Neural cell (in vitro differentiated cells): ENCODE results near the gene LRP8. TPM values are rescaled to one million over a fixed set of nuclear protein-coding genes. Genes with fewer than 3 reads are reported as not detected.

Experiments used
- H2AFZ ChIP-seq: fragments of 200-600, 300-800 bp; sonication (generic), shearing (Covaris generic); 2 replicates; pipeline ENCODE4 v1.6.0; 2014; ENCODE audit warnings: low read depth, mild to moderate bottlenecking, antibody characterized with exemption, low read length, moderate library complexity
- H3F3A ChIP-seq: fragments of 200-600 bp; shearing (Covaris generic); 2 replicates; pipeline ENCODE4 v1.6.1; 2016; ENCODE audit warnings: mild to moderate bottlenecking, moderate library complexity, mixed read lengths, antibody characterized with exemption, low read length; ENCODE audit not compliant: insufficient read depth, poor library complexity, severe bottlenecking
- H3K27ac ChIP-seq: fragments of 200-600, 300-800 bp; sonication (generic), shearing (Covaris generic); 2 replicates; pipeline ENCODE4 v1.5.1; 2014; ENCODE audit warnings: mild to moderate bottlenecking, low read length, moderate library complexity
- H3K27me3 ChIP-seq: fragments of 300-800, 200-600 bp; sonication (generic), shearing (Covaris generic); 2 replicates; pipeline ENCODE4 v1.6.0; 2014; ENCODE audit warnings: mild to moderate bottlenecking, low read depth, low read length, moderate library complexity; ENCODE audit not compliant: insufficient read depth
- H3K36me3 ChIP-seq: fragments of 300-800, 200-600 bp; sonication (generic), shearing (Covaris generic); 2 replicates; pipeline ENCODE4 v1.5.1; 2014; ENCODE audit warnings: mild to moderate bottlenecking, antibody characterized with exemption, low read length, moderate library complexity; ENCODE audit not compliant: insufficient read depth
- H3K4me2 ChIP-seq: fragments of 300-800, 200-600 bp; sonication (generic), shearing (Covaris generic); 2 replicates; pipeline ENCODE4 v1.6.0; 2014; ENCODE audit warnings: mild to moderate bottlenecking, low read length
- H3K4me3 ChIP-seq: fragments of 300-800, 200-600 bp; sonication (generic), shearing (Covaris generic); 2 replicates; pipeline ENCODE4 v1.5.1; 2014; ENCODE audit warnings: mild to moderate bottlenecking, low read length, moderate library complexity
- H3K79me2 ChIP-seq: fragments of 200-600 bp; shearing (Covaris generic); replicated peaks from 2 replicates; pipeline ENCODE4 v1.6.0; 2014; ENCODE audit warnings: mild to moderate bottlenecking, low read length, moderate library complexity; ENCODE audit not compliant: insufficient read depth
- H3K9ac ChIP-seq: fragments of 300-800, 200-600 bp; sonication (generic), shearing (Covaris generic); 2 replicates; pipeline ENCODE4 v1.6.1; 2016; ENCODE audit warnings: mild to moderate bottlenecking, low read length, mixed read lengths
- H3K9me2 ChIP-seq: fragments of 200-600 bp; shearing (Covaris generic); 2 replicates; pipeline ENCODE4 v1.6.1; 2016; ENCODE audit warnings: mild to moderate bottlenecking, low read length, mixed read lengths; ENCODE audit not compliant: insufficient read depth
- H3K9me3 ChIP-seq: fragments of 200-600, 300-800 bp; sonication (generic), shearing (Covaris generic); 2 replicates; pipeline ENCODE4 v1.6.1; 2016; ENCODE audit warnings: mild to moderate bottlenecking, mixed run types, low read length, moderate library complexity, mixed read lengths
- H4K20me1 ChIP-seq: fragments of 200-600 bp; shearing (Covaris generic); 2 replicates; pipeline ENCODE4 v1.6.1; 2016; ENCODE audit warnings: mild to moderate bottlenecking, mixed run types; ENCODE audit not compliant: insufficient read depth
- CTCF ChIP-seq: fragments of 450-650 bp; IDR thresholded peaks from 2 replicates; pipeline ENCODE4 v1.5.1; 2014; ENCODE audit warnings: antibody characterized with exemption, mild to moderate bottlenecking, moderate library complexity; ENCODE audit not compliant: poor library complexity, severe bottlenecking
- EP300 ChIP-seq: fragments of 450-650 bp; conservative IDR thresholded peaks from 2 replicates; pipeline ENCODE4 v1.6.1; 2014; ENCODE audit warnings: antibody characterized with exemption, mild to moderate bottlenecking, moderate library complexity; ENCODE audit not compliant: poor library complexity, severe bottlenecking
- EZH2 ChIP-seq: fragments of 200-600, 300-800 bp; shearing (Covaris generic), sonication (generic); IDR thresholded peaks from 2 replicates; pipeline ENCODE4 v1.6.1; 2014; ENCODE audit warnings: antibody characterized with exemption, low read length, borderline replicate concordance, mild to moderate bottlenecking; ENCODE audit not compliant: insufficient read depth, poor library complexity, severe bottlenecking
- MXI1 ChIP-seq: fragments of 450-650 bp; conservative IDR thresholded peaks from 2 replicates; pipeline ENCODE4 v1.6.1; 2014; ENCODE audit warnings: antibody characterized with exemption, mild to moderate bottlenecking; ENCODE audit not compliant: poor library complexity, severe bottlenecking
- POLR2AphosphoS5 ChIP-seq: IDR thresholded peaks from 2 replicates; pipeline ENCODE4 v1.6.1; 2012
- RAD21 ChIP-seq: fragments of 450-650 bp; conservative IDR thresholded peaks from 2 replicates; pipeline ENCODE4 v1.6.1; 2014; ENCODE audit warnings: antibody characterized with exemption, mild to moderate bottlenecking, moderate library complexity
- REST ChIP-seq: IDR thresholded peaks from 2 replicates; pipeline ENCODE4 v1.6.1; 2012; ENCODE audit warnings: borderline replicate concordance
- SMC3 ChIP-seq: fragments of 450-650 bp; conservative IDR thresholded peaks from 2 replicates; pipeline ENCODE4 v1.6.1; 2014; ENCODE audit warnings: antibody characterized with exemption, mild to moderate bottlenecking, moderate library complexity; ENCODE audit not compliant: poor library complexity
- TAF1 ChIP-seq: IDR thresholded peaks from 2 replicates; pipeline ENCODE4 v1.6.1; 2012; ENCODE audit warnings: low read depth
- polyA plus RNA-seq: library from polyadenylated mRNA; depleted of rRNA; stranded (reverse); fragments of >200 nt; gene quantifications from 2 replicates; pipeline ENCODE4 v1.2.3, GENCODE V29; 2014

LRP8 gene
- polyA plus RNA-seq, 1 donor from 2014 or later, result 65.8 TPM

- TF ChIP-seq TAF1 (no peak), CTCF (no peak), EP300 (no peak), MXI1 (no peak), POLR2AphosphoS5 (no peak), EZH2 (no peak), REST (no peak), RAD21 (no peak), SMC3 (no peak)
- Histone ChIP-seq H3K9ac (no peak overlapping the region), H4K20me1 (peaks cover 2% of the 10 kb centered on the region), H3K79me2 (no peaks in the 10 kb centered on the region), H3K36me3 (no peaks in the 10 kb centered on the region), H3F3A (no peaks in the 10 kb centered on the region), H3K4me2 (no peak overlapping the region), H3K27me3 (no peaks in the 10 kb centered on the region), H3K4me3 (no peak overlapping the region), H2AFZ (no peak overlapping the region), H3K27ac (no peak overlapping the region), H3K9me2 (no peaks in the 10 kb centered on the region), H3K9me3 (no peaks in the 10 kb centered on the region)
These were observed 3.7 kb upstream of the LRP8 start for GRCh38 chr1:53331446-53332185.

- TF ChIP-seq POLR2AphosphoS5 (no peak), CTCF (no peak), EZH2 (no peak), MXI1 (no peak)
- H4K20me1 ChIP-seq, result peaks cover 10% of the 10 kb centered on the region
- peaks cover 7% of the 10 kb centered on the region for H3K79me2 ChIP-seq
- no peaks in the 10 kb centered on the region for H3K9me2 ChIP-seq
- H3K27me3 ChIP-seq, result no peaks in the 10 kb centered on the region
- no peak overlapping the region for H2AFZ ChIP-seq
- no peaks in the 10 kb centered on the region for H3K36me3 ChIP-seq
- no peak overlapping the region for H3K4me2 ChIP-seq
- H3K27ac ChIP-seq, result no peak overlapping the region
- H3F3A ChIP-seq, result no peaks in the 10 kb centered on the region
- no peak overlapping the region for H3K9ac ChIP-seq
- H3K9me3 ChIP-seq, result no peaks in the 10 kb centered on the region
- no peak overlapping the region for H3K4me3 ChIP-seq
These were observed 2.9 kb upstream of the LRP8 start for GRCh38 chr1:53330819-53331218.
